ENCODE results near the gene BRAF.
A peak's percentile ranks its signal among the peaks of the same experiment; 100 is the strongest.
"Not testable (repeated sequence)": the region's sequence is repeated elsewhere in the genome, so short reads cannot be mapped to it uniquely, and the experiment has no call there.

The BRAF gene

DNA sequence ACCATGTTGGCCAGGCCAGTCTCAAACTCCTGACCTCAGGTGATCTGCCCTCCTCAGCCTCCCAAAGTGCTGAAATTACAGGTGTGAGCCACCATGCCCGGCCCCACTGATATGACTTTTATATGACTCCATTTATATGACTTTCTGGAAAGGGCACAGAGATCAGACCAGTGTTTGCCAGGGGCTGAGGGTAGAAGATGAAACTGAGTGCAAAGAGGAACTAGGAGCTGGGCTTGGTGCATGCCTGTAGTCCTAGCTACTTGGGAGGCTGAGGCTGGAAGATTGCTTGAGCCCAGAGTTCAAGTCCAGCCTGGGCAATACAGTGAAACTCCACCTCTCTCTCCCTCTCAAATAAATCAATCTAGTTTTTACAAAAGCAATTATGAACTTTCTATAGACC is 7.5 kb downstream of the BRAF start:
- DNase-seq: no peak

DNA sequence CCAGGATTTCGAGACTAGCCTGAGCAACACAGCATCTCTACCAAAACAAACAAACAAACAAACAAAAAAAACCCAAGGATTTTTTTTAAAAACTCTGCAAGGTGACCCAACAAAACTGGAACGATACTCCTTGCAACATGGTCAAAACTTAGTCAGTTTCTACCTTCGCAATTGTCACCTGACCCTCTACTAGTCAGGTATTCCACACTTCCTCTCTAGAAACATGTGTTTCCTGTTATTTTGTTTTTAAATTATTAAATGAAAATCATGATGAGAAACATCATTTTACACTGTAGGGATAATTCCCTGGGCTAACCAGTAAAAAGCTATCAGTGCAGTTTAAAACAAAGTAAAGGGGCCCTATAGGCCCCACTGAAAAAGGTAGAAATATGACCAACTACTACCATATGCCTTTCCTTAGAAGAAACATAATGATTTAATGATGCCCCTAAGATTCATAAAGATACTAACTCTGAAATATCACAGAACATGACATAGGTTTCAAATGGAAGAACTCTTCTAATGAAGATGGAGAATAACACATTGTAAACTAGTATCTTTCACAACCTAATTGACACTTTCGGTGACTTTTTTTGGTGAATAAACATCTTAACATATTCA is 8.7 kb downstream of the BRAF start:
- no peak for DNase-seq

DNA sequence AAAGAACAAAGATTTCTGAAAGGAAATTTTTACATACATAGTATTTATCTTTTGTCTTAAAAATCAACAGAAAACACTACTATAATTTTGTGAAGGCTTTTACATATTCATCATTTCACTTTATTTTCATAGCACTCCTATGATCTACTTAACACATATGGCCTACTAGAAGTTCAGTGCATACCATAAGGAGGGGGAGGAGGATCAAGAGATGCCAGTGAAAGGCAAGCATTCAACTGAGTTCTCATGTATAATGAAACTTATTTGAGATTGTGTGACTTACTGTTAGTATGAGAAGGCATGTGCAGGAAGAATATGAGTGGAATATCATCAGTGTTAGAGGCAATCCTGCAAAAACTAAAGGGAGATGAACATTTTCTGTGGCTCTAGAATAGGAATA is 10.6 kb downstream of the BRAF start:
- DNase-seq: no peak

DNA sequence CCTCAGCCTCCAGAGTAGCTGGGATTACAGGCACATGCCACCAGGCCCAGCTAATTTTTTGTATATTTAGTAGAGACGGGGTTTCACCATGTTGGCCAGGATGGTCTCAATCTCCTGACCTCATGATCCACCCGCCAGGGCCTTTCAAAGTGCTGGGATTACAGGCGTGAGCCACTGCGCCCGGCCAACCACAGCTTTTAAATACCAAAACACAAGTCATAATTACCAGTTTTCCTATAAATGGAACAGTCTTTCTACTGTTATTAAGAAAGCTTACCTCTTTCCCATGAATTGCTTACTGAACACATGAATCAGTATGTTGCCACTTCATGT is 11.2 kb downstream of the BRAF start:
- not testable (repeated sequence) for DNase-seq

DNA sequence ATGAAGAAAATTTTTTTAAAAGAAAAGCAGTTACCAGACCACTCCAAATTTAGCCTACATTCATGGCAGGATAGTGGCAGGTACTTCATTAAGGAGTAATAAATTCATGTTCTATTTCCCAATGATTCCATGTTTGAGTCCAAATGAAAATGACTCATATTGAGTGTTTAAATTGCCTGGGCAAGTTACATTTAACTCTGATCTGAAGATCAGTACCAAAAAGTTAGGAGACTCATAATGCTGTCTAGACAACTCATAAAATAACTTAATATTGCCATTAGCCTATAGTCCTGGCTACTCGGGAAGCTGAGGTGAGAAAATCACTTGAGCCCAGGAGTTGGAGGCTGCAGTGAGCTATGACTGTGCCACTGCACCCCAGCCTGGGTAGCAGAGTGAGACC is 13.0 kb downstream of the BRAF start:
- DNase-seq: no peak

DNA sequence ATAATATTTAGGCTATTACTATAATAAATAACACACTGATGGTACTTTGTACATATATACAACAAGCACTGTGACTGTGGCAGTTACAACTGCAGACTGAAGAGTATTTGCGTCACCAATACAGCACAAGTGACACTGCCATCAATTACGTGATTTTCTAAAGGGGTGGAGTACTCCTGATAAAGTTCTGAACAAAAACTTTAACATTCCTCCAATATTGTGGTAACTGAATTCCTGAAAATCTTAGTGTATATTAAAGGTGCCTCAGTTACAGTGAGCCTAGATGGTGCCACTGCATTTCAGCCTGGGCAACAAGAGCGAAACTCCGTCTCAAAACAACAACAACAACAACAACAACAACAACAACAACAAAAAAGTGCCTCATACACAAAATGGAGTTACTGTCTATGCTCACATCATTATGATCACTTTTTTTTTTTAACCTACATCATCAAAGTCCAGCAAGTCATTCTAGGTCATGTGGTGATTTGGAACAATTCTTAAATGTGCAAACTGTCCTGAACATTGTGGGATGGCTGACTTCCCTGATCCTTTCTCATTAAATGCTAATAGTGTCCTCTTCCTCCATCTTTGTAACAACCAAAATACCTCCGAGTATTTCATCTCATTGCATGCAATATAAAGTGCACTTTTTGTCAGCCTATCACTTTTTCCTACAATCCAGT is 15.1 kb downstream of the BRAF start:
- DNase-seq: no peak

DNA sequence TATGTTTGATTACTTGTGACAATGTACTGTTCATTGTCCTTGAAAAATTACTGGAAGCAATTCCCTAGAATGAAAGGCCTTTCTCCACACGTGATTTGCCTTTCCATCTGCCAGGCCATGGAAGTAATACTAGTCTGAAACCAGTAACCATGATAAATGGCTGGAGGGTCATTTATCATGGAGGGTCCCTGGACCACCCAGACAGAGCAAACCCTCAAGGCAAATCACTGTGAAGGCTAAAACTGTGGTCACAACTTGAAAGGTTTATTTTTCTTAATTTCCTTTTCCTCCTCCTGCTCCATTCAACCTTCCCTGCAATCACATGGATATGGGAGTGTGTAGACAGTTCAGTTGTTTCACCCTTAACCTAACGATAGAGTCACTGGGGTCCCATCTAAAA is 16.4 kb downstream of the BRAF start:
- no peak for DNase-seq

DNA sequence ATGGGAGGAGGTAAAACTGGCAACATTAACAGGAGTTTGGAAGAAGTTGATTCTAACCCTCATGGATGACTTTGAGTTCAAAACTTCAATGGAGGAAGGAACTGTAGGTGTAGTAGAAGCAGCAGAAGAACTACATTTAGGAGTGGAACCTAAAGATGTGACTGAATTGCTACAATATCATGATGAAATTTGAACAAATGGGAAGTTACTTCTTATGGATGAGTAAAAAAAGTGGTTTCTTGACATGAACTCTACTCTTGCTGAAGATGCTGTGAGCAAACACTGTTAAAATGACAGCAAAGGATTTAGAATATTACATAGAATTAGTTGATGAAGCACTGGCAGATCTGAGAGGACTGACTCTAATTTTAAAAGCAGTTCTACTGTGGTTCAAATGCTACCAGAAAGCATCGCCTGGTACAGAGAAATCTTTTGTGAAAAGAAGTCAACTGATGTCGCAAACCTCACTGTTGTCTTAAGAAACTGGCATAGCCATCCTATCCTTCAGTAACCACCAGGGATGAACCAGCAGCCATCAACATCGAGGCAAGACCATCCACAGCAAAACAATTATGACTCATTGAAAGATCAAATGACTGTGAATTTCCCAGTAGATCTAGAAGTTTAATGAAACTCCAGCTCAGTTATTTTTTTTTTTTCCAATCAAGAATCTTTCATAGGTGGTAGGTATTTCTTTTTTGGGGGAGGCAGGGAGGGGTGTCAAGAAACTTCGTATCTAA is 20.8 kb downstream of the BRAF start:
- no peak for DNase-seq

DNA sequence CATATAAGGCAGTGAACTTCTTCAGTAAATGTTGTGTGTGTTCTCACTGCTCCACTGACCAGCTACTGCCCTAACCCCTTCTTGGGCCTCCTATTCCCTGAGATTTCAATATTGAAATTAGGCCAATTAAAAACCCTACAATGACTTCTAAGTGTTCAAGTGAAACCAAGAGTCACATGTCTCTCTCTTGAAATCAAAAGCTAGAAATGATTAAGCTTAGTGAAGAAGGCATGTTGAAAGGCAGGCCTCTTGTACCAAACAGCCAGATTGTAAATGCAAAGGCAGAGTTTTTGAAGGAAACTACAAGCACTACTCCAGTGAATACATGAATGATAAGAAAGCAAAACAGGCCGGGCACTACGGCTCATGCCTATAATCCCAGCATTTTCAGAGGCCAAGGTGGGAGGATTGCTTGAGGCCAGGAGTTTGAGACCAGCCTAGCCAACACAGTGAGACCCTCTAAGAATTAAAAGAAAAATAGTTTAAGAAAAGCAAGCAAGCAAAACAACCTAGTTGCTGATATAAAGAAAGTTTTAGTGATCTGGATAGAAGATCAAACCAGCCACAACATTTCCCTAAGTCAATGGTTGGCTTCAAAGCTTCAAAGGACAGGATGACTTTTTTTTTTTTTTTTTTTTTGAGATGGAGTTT is 22.3 kb downstream of the BRAF start:
- peak in 1 of 2 donors; percentile 34 for DNase-seq

DNA sequence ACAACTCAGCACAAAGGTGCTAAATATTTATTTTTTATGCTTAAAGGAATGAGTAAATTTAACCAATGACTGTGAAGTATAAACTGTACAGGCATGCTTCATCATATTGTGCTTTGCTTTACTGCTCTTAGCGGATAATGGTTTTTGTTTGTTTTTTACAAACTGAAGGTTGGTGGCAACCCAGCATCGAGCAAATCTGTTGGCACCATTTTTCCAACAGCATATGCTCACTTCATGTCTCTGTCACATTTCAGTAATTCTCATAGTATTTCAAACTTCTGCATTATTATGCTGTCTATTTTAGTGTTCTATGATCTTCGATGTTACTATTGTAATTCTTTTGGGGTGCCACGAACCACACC is 22.8 kb downstream of the BRAF start:
- no peak for DNase-seq

DNA sequence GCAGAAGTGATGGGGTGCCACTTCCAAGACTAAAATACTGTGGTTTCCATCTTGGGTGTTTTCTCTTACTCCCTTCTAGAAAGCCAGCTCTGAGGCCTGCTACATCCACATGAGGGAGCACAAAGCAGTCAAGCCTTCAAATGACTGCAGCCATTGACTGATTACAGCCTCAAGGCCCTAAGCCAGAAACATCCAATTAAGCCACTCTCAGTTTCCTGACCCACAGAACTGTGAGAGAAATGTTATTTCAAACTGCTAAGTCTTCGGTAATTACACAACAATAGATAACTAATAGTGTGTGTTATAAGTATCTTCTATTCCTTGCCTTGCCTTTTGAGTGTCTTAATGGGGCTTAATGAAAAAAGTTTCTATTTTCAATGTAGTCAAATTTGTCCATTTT is 24.8 kb downstream of the BRAF start:
- no peak for DNase-seq

DNA sequence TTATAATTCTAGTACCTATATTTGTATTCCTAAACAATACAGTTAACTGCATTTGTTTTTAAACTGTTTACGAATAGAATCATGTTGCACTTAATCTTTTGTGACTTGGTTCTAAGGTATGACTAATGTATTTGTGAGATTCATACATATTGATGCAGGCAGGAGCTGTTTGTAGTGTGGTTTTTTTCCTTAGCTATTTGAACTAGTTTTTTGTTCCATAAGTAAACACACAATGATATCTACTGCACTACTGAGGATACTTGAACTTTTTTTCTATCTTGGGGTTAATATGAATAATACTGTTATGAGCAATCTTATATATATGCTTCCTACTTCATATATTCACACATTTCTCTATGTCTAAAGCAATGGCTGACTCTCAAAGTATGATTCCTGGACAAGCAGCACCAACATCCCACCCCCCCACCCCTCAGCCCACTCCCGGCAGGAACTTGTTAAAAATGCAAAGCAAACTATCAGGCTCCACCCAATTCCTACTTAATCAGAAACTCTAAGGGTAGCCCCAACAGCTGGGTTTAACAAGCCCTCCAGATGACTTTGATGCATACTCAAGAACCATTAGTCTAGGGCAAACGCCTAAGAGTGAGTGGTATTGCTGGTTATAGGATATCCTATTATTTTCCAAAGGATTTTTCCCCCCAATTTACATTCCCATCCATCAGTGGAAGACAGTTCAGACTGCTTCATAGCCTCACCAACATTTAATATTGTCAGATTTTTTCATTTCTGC is 25.8 kb downstream of the BRAF start:
- DNase-seq: no peak

DNA sequence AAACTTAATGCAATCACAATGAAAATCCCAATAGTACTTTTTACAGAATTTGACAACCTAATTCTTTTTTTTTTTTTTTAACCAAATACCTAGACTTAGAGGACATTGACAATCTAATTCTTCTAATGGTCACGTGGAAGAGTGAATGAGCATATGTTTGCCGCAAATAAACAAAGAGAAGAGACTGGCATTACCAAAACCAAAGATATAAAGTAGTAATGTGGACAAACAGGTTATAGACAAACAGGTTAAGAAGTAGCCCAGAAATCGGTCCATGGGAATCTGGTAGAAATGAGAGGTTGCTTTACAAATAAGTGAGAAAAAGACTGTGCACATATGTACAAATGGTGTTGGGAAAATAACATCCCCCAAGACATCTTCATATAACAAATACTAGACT is 27.7 kb downstream of the BRAF start:
- no peak for DNase-seq

DNA sequence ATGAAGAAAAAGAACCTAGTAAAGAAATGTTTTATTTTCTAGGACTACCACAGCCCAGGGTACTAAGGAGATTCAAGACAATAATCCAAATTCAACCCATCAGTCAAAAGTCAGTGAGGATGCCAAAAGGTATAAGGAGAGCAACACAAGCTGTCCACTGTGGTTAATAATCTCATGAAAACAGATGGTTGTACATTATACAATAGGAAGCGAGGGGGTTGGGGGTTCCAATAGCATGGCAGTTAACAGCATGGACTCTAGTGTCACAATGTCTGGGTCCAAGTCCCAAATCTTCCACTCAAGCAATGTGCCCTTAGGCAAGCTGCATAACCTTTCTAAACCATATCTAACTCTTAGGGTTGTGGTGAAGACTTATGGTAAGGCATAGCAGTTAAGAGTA is 35.1 kb downstream of the BRAF start:
- no peak for DNase-seq

DNA sequence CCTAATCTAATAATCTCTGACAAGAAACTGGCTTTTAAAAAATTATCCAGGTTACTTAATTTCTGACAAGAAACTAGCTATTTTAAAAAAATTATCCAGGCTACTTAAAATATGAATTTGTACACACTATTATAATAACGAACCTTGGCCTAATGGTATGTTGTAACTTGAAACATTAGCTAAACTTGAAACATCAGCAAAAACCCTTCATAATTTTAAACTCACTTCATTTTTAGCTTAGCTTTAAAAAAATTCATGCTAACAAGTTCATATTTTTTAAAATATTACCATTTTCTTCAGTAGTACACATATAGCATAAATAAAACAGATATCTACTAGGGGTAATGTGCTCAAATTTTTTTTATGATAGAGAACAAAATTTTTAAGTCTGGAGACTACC is 35.6 kb downstream of the BRAF start:
- DNase-seq: no peak

DNA sequence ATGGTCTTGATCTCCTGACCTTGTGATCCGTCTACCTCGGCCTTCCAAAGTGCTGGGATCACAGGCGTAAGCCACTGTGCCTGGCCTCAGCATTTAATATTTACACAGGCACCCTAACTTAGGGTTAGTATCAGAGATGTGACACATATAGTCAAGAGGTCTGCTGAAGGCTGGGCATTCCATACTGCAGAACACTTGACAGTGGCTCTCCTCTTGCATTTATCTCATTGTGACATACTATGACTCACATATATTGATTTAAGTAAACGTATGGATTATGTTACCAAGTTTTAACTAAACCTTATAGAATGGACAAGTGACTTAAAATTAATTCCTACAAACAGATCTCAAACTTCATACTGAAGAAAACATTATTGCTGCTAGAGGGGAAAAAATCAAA is 36.6 kb downstream of the BRAF start:
- no peak for DNase-seq

DNA sequence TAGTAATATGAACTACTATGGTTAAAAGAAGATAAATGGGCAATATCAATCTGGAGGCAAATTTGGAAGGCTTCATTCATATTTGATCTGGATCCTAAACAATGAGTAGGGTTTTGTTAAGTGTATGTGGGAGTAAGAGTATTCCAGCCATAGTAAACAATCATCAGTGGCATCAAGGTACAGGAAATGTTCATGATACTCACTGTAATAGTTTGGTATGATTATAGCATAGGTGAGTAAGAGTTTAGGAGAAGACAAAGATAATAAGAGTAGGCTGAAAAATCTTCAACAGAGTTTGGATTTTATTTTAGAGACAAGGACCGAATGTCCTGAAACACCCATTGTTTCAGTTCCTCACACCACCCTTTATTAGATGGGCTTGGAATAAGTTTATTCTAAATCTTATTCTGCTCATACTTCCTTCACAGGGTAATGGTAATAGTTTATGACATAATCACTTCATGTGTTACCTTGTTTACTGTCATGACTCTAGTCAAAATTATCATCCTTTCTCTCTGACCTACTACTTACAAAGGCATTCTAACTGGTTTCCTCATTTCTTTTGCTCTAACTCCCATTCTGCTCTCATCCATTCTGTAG is 38.9 kb downstream of the BRAF start:
- no peak for DNase-seq

DNA sequence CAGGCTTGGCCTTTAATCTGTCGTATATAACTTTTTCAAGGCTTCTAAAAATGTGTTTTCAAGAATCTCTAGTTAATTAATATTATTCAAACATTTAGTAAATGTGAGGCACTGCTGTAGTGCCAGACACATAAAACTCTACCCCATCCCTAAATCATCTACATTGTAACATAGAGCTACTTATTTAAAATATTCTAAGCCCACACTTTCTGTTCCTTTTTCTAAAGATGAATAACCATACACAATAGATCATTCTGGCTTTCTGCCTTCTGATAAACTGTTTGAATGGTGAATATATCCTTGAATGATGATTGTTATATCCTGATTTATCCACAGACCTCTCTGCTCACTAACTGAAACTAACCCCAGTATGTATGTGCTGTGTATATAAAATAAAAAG is 41.4 kb downstream of the BRAF start:
- no peak for DNase-seq

DNA sequence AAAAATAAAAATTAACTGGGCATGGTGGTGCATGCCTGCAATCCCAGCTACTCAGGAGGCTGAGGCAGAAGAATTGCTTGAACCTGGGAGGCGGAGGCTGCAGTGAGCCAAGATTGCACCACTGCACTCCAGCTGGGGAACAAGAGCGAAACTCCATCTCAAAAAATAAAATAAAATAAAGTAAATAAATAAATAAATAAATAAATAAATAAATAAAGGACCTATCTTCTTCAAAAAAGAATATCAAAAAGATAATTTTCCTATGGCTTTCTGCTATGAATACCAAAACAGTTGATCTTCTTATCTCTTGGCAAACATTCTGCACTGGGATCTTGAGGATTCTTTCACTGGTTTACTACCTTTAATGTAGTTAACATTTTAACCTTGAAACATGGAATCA is 41.9 kb downstream of the BRAF start:
- DNase-seq: not testable (repeated sequence)

DNA sequence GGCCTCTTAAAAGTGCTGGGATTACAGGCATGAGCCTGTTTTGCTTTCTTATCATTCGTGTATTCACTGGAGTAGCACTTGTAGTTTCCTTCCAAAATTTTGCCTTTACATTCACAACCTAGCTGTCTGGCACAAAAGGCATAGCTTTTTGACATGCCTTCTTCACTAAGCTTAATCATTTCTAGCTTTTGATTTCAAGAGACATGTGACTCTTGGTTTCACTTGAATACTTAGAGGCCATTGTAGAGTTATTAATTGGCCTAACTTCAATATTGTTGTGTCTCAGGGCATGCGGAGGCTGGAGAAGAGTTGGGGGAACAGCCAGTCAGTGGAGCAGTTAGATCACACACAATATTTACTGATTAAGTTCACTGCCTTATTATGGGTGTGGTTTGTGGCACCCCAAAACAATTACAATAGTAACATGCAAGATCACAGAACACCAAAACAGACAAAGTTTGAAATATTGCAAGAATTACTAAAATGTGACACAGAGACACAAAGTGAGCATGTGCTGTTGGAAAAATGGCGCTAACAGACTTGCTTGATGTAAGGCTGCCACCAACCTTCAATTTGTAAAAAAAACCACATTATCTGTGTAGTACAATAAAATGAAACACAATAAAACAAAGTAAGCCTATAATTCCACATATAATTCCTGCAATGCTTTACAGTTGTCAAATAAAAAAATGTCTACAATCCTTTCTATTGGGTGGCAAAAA is 43.1 kb downstream of the BRAF start:
- no peak for DNase-seq

DNA sequence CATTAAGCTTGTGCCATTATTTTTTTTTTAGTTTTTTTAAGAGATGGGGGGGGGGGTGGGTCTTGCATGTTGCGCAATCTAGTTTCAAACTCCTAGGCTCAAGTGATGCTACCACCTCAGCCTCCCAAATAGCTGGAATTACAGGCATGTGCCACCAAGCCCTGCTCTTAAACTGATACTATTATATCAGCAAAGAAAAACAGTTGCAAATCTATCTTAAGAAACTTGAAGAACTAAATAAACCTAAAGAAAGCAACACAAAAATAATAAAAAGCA is 47.5 kb downstream of the BRAF start:
- DNase-seq: no peak

DNA sequence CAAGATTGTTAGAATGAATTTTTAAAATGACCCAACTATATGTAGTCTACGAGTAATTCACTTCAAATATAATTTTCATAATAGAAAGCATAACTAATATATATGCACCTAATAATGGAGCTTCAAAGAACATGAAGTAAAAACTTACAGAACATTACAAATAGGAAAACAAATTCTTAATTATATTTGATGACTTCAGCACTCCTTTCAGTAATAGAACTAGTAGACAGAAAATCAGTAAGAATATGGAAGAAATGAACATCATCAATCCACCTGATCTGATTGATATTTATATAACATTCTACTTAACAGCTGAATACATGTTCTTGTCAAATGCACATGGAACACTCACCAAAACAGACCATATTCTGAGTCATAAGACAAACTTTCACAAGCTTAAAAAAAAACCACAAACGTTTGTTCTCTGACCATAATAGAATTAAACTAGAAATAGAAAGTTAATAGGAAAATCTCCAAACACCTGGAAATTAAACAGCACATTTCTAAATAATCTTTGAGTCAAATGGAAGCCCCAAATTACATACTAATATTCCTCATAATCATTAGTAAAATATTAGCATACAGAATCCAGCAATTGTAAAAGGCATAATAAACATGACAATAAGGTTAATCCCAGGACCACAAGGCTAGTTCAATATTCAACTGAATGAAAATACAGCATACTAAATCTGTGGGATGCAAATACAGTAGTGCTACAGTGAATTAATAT is 48.0 kb downstream of the BRAF start:
- no peak for DNase-seq
